CD8-positive, alpha-beta memory T cell (primary cell): ENCODE measurements around the gene MPDZ. TPM values are rescaled to one million over a fixed set of nuclear protein-coding genes. Genes with fewer than 3 reads are reported as not detected.

Experiments
- CTCF ChIA-PET: fragments of 350-600 bp; sonication (Branson Sonifier 250); formaldehyde crosslinking; loops from one replicate; lab custom pipeline; 2021; ENCODE audit warnings: antibody characterized with exemption; lab: Charles Lee
- POLR2A ChIA-PET: fragments of 350-600 bp; sonication (Branson Sonifier 250); formaldehyde crosslinking; loops from one replicate; lab custom pipeline; 2021; ENCODE audit warnings: antibody characterized with exemption; lab: Charles Lee
- DNase-seq, 5 donors: peaks; one replicate each; pipeline versions ENCODE4 v3.0.0 to v3.0.0-alpha.2; 2020 to 2022; ENCODE audit warnings: mixed read lengths in 1 of 5
- H3K27ac ChIP-seq: one replicate; pipeline ENCODE4 v1.7.0; 2013; ENCODE audit warnings: low read depth, mild to moderate bottlenecking, low read length, moderate library complexity
- H3K27me3 ChIP-seq: 2 replicates; pipeline ENCODE4 v1.7.0; 2013; ENCODE audit warnings: low read length, mild to moderate bottlenecking; ENCODE audit not compliant: insufficient read depth, poor library complexity, severe bottlenecking
- H3K36me3 ChIP-seq: 2 replicates; pipeline ENCODE4 v1.7.0; 2013; ENCODE audit warnings: mild to moderate bottlenecking, low read length, moderate library complexity; ENCODE audit not compliant: insufficient read depth
- H3K4me1 ChIP-seq: 2 replicates; pipeline ENCODE4 v1.7.0; 2013; ENCODE audit warnings: mild to moderate bottlenecking, low read length, moderate library complexity; ENCODE audit not compliant: insufficient read depth
- H3K4me3 ChIP-seq: 2 replicates; pipeline ENCODE4 v1.7.0; 2013; ENCODE audit warnings: mild to moderate bottlenecking, low read length
- H3K9me3 ChIP-seq: 2 replicates; pipeline ENCODE4 v1.7.0; 2013; ENCODE audit warnings: mild to moderate bottlenecking, low read length
- H3K27ac Mint-ChIP-seq, 8 donors: one replicate each; pipeline ENCODE4 v1.8.0; 2020 to 2021; ENCODE audit warnings: mixed read lengths in 8 of 8, mild to moderate bottlenecking in 6 of 8, inconsistent platforms in 3 of 8, moderate library complexity in 3 of 8
- H3K27me3 Mint-ChIP-seq, 2 donors: one replicate each; pipeline ENCODE4 v1.8.0; 2020 to 2021; ENCODE audit warnings: mixed read lengths in 2 of 2, mild to moderate bottlenecking in 1 of 2, moderate library complexity in 1 of 2
- H3K36me3 Mint-ChIP-seq, 3 donors: one replicate each; pipeline ENCODE4 v1.8.0; 2020 to 2021; ENCODE audit warnings: mixed read lengths in 3 of 3, inconsistent platforms in 1 of 3, mild to moderate bottlenecking in 1 of 3
- H3K4me1 Mint-ChIP-seq, 3 donors: one replicate each; pipeline ENCODE4 v1.8.0; 2020 to 2021; ENCODE audit warnings: mixed read lengths in 3 of 3, inconsistent platforms in 1 of 3, mild to moderate bottlenecking in 1 of 3
- H3K4me3 Mint-ChIP-seq, 7 donors: one replicate each; pipeline ENCODE4 v1.8.0; 2020 to 2021; ENCODE audit warnings: mixed read lengths in 7 of 7, mild to moderate bottlenecking in 6 of 7, moderate library complexity in 4 of 7, inconsistent platforms in 2 of 7
- H3K9me3 Mint-ChIP-seq, 5 donors: one replicate each; pipeline ENCODE4 v1.8.0; 2020 to 2022; ENCODE audit warnings: mixed read lengths in 5 of 5, mild to moderate bottlenecking in 3 of 5, moderate library complexity in 2 of 5, inconsistent platforms in 1 of 5
- polyA plus RNA-seq: library from polyadenylated mRNA; unstranded; fragments of 300-500 nt; fragmentation: Illumina TruSeq; gene quantifications from one replicate; pipeline ENCODE4 v1.2.3, GENCODE V29; 2021
- total RNA-seq, 2 experiments: library from RNA; stranded (reverse); gene quantifications; one replicate each; pipeline ENCODE4 v1.2.3, GENCODE V29; 2021

Gene MPDZ
- total and polyA plus RNA-seq, 3 experiments from 2014 or later = not detected

DNA sequence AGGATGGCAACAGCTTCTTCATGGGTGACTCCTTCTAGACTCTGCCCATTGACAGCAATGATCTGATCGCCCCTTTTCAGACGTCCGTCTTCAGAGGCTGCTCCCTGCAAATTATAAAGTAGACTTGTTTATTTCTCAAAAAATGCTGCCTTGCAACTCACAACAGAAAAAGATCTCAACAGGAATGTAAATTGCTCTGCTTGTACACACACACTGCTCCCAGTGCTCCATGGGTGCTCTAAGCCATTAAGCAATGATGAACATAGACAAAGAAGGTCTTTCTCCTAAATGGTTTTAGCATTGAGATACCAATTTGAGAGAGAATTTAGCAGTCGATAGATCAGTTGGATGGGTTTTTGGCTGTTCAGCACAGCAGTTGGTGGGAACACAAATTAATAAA is 172.5 kb downstream of the MPDZ start:
- Mint-ChIP-seq H3K36me3 (no peaks in the 10 kb centered on the region), H3K27ac (no peak overlapping the region), H3K27me3 (no peaks in the 10 kb centered on the region), H3K4me1 (no peaks in the 10 kb centered on the region), H3K4me3 (no peak overlapping the region), H3K9me3 (peaks cover 2 to 14% (median 5%) of the 10 kb centered on the region in 5 donors)
- Histone ChIP-seq H3K36me3 (no peaks in the 10 kb centered on the region), H3K4me3 (no peak overlapping the region), H3K4me1 (no peaks in the 10 kb centered on the region), H3K27me3 (no peaks in the 10 kb centered on the region), H3K9me3 (no peaks in the 10 kb centered on the region), H3K27ac (no peak overlapping the region)
- ChIA-PET CTCF (no interaction called here), POLR2A (no interaction called here)
- no peak for DNase-seq

DNA sequence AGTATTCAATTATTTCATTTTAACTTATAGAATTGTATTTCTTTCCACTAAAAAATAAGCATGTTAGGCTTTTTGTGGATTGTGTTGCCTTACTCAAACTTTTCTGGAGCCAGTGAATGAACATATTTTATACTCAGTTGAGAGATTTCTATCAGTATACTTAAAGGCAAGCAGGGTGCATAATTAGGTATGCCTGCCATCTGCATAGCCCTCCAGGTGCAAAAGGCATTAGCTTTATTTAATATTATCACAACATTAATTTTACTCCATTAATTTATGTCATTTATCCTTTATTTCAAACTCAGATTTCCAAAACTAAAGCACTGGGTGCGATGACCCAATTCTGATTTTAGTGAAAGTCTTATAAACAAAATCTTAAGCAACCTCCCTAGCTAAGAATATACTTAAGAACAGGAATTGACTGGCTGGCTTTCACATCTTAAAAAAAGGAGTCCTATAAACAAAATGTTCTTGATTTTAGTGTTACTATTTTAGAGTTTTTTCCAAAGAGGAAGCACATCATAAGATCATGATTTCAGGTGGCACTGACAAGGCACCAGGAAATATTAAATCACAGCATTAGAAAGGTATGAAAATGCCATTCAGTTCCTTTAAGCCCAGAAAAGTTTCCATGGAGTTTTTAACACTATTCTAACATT is 178.4 kb downstream of the MPDZ start:
- ChIA-PET CTCF (no interaction called here), POLR2A (no interaction called here)
- DNase-seq = no peak
- no peak overlapping the region for H3K4me3 ChIP-seq
- no peaks in the 10 kb centered on the region for H3K36me3 ChIP-seq
- no peaks in the 10 kb centered on the region for H3K27me3 Mint-ChIP-seq
- H3K27ac Mint-ChIP-seq = no peak overlapping the region
- no peak overlapping the region for H3K4me3 Mint-ChIP-seq
- H3K27me3 ChIP-seq = no peaks in the 10 kb centered on the region
- H3K9me3 ChIP-seq = no peaks in the 10 kb centered on the region
- no peaks in the 10 kb centered on the region for H3K36me3 Mint-ChIP-seq
- H3K4me1 ChIP-seq = no peaks in the 10 kb centered on the region
- H3K4me1 Mint-ChIP-seq = no peaks in the 10 kb centered on the region
- H3K9me3 Mint-ChIP-seq = peaks cover 0 to 20% (median 6%) of the 10 kb centered on the region in 5 donors
- H3K27ac ChIP-seq = no peak overlapping the region

DNA sequence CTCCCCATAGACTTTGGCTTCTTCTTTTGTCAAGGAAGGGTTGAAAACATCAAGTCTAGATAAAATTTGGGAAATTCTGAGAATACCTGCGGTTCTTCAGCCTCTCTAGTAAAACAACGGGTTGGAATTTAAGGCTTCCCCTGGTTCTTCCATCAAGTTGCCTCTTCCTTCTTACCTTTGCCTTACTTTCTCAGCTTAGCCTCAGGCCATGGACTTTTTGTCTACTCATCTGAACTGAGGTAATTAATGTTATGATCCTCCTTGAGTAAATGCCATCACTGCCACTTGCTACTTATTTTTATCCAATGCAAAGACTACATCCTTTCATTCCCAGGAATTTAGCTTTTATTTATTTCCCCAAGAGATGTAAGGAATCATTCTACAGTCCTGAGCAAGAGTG is 184.4 kb downstream of the MPDZ start:
- H3K36me3 ChIP-seq = no peaks in the 10 kb centered on the region
- POLR2A ChIA-PET = no interaction called here
- no peaks in the 10 kb centered on the region for H3K4me1 Mint-ChIP-seq
- peaks cover 4 to 16% (median 14%) of the 10 kb centered on the region in 5 donors for H3K9me3 Mint-ChIP-seq
- CTCF ChIA-PET = no interaction called here
- no peaks in the 10 kb centered on the region for H3K9me3 ChIP-seq
- no peak overlapping the region for H3K27ac ChIP-seq
- H3K27me3 Mint-ChIP-seq = no peaks in the 10 kb centered on the region
- H3K4me3 ChIP-seq = no peak overlapping the region
- no peak overlapping the region for H3K4me3 Mint-ChIP-seq
- no peaks in the 10 kb centered on the region for H3K27me3 ChIP-seq
- no peaks in the 10 kb centered on the region for H3K36me3 Mint-ChIP-seq
- no peak for DNase-seq
- no peaks in the 10 kb centered on the region for H3K4me1 ChIP-seq
- H3K27ac Mint-ChIP-seq = no peak overlapping the region

DNA sequence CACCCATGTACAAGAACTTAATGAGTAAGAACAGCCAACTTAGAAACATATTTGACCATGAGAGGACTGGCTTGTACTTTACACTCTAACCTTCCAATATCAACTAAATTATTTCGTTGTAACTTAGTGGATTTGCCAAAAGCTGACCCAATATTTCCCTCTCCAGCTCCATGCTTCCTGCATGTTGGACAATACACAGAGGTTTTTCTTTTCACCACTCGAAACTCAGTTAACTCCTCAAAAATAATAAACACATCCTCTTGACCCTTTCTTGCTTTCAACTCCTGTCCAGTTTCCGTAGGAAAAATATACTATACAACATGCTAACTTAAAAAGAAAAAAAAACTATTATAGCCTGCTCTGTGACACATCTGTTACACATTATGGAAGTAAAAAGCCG is 188.9 kb downstream of the MPDZ start:
- H3K9me3 Mint-ChIP-seq = peaks cover 4 to 23% (median 10%) of the 10 kb centered on the region in 5 donors

DNA sequence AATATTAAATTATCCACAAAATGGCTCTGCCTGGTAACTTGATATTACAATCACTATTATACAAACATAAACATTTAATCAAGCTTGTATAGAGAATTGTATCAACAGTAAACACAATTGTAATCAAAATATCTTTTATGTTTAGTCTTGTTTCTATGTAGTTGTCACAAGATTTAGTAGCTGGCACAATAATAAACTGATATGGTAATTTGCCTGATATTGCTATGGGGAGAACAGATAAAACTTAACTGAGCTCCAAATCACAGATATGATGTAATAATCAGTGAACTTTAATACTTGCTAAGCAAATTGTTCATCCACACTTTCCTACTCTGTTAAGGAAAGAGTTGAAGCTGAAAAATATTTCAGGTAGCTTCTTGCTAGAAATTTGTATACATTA is 189.8 kb downstream of the MPDZ start:
- H3K27me3 ChIP-seq = no peaks in the 10 kb centered on the region
- H3K4me1 Mint-ChIP-seq = no peaks in the 10 kb centered on the region
- no peaks in the 10 kb centered on the region for H3K27me3 Mint-ChIP-seq
- no peaks in the 10 kb centered on the region for H3K36me3 Mint-ChIP-seq
- no peak overlapping the region for H3K4me3 ChIP-seq
- no peak overlapping the region for H3K4me3 Mint-ChIP-seq
- H3K36me3 ChIP-seq = no peaks in the 10 kb centered on the region
- peaks cover 5 to 23% (median 8%) of the 10 kb centered on the region in 5 donors for H3K9me3 Mint-ChIP-seq
- H3K9me3 ChIP-seq = no peaks in the 10 kb centered on the region
- no peak for DNase-seq
- no peak overlapping the region for H3K27ac Mint-ChIP-seq
- POLR2A ChIA-PET = no interaction called here
- H3K4me1 ChIP-seq = no peaks in the 10 kb centered on the region
- H3K27ac ChIP-seq = no peak overlapping the region
- CTCF ChIA-PET = no interaction called here

More for the DNA sequence above, 188.9 kb downstream of the MPDZ start:
- CTCF ChIA-PET = no interaction called here
- Histone ChIP-seq H3K9me3 (no peaks in the 10 kb centered on the region), H3K27me3 (no peaks in the 10 kb centered on the region), H3K4me1 (no peaks in the 10 kb centered on the region), H3K27ac (no peak overlapping the region), H3K36me3 (no peaks in the 10 kb centered on the region), H3K4me3 (no peak overlapping the region)
- H3K4me1 Mint-ChIP-seq = no peaks in the 10 kb centered on the region
- POLR2A ChIA-PET = no interaction called here
- H3K36me3 Mint-ChIP-seq = no peaks in the 10 kb centered on the region
- H3K27me3 Mint-ChIP-seq = no peaks in the 10 kb centered on the region
- H3K27ac Mint-ChIP-seq = no peak overlapping the region
- no peak overlapping the region for H3K4me3 Mint-ChIP-seq
- DNase-seq = no peak

DNA sequence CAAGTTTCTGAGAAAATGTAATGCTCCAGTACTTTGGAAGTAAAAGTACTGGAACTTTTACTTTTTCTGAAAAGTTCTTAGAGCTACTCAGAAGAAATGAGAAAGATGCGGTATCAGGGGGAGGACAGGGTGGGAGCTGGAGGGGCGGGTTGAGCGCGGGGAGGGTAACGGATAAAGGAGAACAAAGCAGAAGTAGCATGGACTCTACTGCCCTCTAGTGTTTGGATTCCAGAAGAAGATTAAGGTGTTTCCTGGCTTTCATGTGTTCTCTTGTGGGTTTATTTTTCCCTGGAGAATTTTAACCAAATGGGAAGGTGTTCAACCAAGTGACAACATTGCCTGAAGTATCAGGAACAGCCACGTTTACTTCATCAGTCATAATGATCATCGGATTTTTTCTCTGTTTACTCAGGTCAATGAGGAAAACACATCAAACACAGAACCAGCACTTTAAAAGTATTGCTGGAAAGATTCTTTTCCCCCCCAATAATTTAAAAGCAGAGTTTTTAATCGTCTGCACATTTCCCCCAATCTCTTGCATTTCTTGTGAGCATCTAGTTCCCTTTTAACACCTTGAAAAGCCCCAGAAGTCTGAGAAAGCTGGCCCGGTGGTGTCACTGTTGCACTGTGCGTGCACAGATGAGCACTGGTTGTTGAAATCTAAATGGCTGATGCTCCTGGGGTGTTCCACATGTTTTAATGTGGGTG is 190.6 kb downstream of the MPDZ start:
- no peaks in the 10 kb centered on the region for H3K27me3 ChIP-seq

DNA sequence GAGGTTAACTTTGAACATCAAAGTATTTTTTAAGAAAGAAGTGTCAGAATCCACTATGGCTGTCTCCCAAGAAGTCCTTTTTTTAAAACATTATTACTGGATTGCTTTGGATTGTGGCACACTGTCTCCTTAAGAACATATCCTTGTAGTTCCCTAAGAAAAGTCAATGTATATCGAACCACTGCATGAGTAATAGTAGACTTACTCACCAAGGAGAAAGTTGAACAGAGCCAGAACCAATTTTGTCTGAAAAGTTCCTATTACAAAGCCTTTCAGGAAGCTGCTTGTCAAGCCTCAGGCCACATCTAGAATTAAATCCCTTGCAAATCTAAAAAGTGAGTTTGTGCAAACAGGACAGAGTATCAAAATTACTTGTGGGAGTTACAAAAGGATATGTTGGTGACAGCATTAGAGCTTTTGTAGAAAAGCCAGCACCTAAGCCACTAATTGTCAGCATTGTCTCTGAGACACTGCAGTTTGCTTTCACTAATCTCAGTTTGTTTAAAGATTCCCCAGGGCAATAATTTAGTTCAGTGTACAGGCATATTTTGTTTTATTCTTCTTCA is 195.4 kb downstream of the MPDZ start:
- H3K4me1 ChIP-seq = no peaks in the 10 kb centered on the region
- Mint-ChIP-seq H3K4me3 (no peak overlapping the region), H3K27ac (no peak overlapping the region), H3K9me3 (peaks cover 6 to 16% (median 11%) of the 10 kb centered on the region in 5 donors), H3K4me1 (no peaks in the 10 kb centered on the region), H3K36me3 (no peaks in the 10 kb centered on the region), H3K27me3 (no peaks in the 10 kb centered on the region)
- no peak overlapping the region for H3K27ac ChIP-seq
- H3K27me3 ChIP-seq = no peaks in the 10 kb centered on the region
- H3K9me3 ChIP-seq = no peaks in the 10 kb centered on the region
- no peak overlapping the region for H3K4me3 ChIP-seq
- ChIA-PET CTCF (no interaction called here), POLR2A (no interaction called here)
- no peaks in the 10 kb centered on the region for H3K36me3 ChIP-seq
- DNase-seq = no peak

More for the DNA sequence above, 190.6 kb downstream of the MPDZ start:
- no peak overlapping the region for H3K4me3 ChIP-seq
- POLR2A ChIA-PET = no interaction called here
- no peak overlapping the region for H3K27ac ChIP-seq
- Mint-ChIP-seq H3K4me1 (no peaks in the 10 kb centered on the region), H3K9me3 (peaks cover 8 to 17% (median 8%) of the 10 kb centered on the region in 5 donors), H3K4me3 (no peak overlapping the region), H3K27ac (no peak overlapping the region), H3K27me3 (no peaks in the 10 kb centered on the region), H3K36me3 (no peaks in the 10 kb centered on the region)
- CTCF ChIA-PET = no interaction called here
- H3K9me3 ChIP-seq = no peaks in the 10 kb centered on the region
- no peak for DNase-seq
- no peaks in the 10 kb centered on the region for H3K4me1 ChIP-seq
- no peaks in the 10 kb centered on the region for H3K36me3 ChIP-seq

DNA sequence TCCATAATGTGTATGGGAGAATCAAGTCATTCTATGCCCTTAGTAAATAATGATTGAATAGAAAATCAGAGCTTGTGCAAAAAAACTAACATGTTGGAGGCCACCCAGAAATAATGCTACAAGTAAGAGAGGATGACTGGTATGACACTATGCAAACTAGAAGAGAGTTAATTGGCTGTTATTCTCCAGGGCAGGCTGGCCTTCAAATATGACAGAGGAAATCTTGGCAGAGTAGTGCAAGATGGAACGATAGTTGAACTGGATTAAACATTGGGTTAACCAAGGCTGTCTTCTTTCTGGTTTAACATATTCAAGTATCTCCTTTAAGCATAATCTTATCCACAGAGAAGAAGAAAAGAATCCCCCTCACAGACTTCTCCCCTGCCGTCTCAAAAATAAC is 196.1 kb downstream of the MPDZ start:
- CTCF ChIA-PET = no interaction called here
- no peaks in the 10 kb centered on the region for H3K27me3 ChIP-seq
- no peaks in the 10 kb centered on the region for H3K4me1 Mint-ChIP-seq

More for the DNA sequence above, 196.1 kb downstream of the MPDZ start:
- Mint-ChIP-seq H3K9me3 (peaks cover 6 to 15% (median 11%) of the 10 kb centered on the region in 5 donors), H3K27ac (no peak overlapping the region), H3K4me3 (no peak overlapping the region), H3K27me3 (no peaks in the 10 kb centered on the region), H3K36me3 (no peaks in the 10 kb centered on the region)
- Histone ChIP-seq H3K9me3 (no peaks in the 10 kb centered on the region), H3K27ac (no peak overlapping the region), H3K4me3 (no peak overlapping the region), H3K36me3 (no peaks in the 10 kb centered on the region), H3K4me1 (no peaks in the 10 kb centered on the region)
- no peak for DNase-seq
- POLR2A ChIA-PET = no interaction called here
